ENCODE data around the gene IL4R. TPM values are rescaled to one million over a fixed set of nuclear protein-coding genes. Genes with fewer than 3 reads are reported as not detected.

The IL4R gene
- total RNA-seq, 1 donor from 2014 or later, result 12.3 TPM

DNA sequence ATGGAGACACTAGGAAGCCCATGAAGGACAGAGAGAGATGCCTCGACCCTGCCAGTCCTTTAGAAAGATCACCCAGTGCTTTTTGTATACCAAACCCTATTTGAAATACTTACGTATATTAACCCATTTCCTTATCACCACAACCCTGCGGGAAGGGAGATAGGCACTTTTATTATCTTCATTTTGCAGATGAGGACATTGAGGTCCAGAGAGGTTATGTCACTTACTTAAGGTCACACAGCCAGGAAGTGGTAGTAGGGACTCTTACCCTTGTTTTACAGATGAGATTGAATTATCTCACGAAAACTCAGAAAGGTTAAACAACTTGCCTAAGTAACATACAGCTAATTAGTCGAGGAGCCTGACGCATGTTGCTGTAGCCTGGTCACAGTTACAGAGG lies 38.2 kb downstream of the IL4R start:
- no peak overlapping the region for H3K4me3 Mint-ChIP-seq
- no peak overlapping the region for H3K27ac Mint-ChIP-seq
- no peaks in the 10 kb centered on the region for H3K27me3 Mint-ChIP-seq
- H3K36me3 Mint-ChIP-seq, result peaks cover 10% of the 10 kb centered on the region
- TF ChIP-seq CTCF (conservative IDR thresholded peaks at IDR 0.05), result no peak
- DNase-seq (ENCODE audit: extremely low spot score, unreplicated experiment), result no peak
- H3K9me3 Mint-ChIP-seq, result no peaks in the 10 kb centered on the region
- no peaks in the 10 kb centered on the region for H3K4me1 Mint-ChIP-seq (ENCODE audit: unreplicated experiment)

- H3K4me3 Mint-ChIP-seq, result no peak overlapping the region
- H3K9me3 Mint-ChIP-seq, result no peaks in the 10 kb centered on the region
- H3K36me3 Mint-ChIP-seq, result peaks cover 12% of the 10 kb centered on the region
- TF ChIP-seq CTCF (conservative IDR thresholded peaks at IDR 0.05), result no peak
- H3K4me1 Mint-ChIP-seq (ENCODE audit: unreplicated experiment), result no peaks in the 10 kb centered on the region
- no peaks in the 10 kb centered on the region for H3K27me3 Mint-ChIP-seq
- no peak for DNase-seq (ENCODE audit: extremely low spot score, unreplicated experiment)
- no peak overlapping the region for H3K27ac Mint-ChIP-seq
Observed at GRCh38 chr16:27353853-27354252, 40.1 kb downstream of the IL4R start.

GRCh38 chr16:27355610-27356009 lies 41.8 kb downstream of the IL4R start:
- Mint-ChIP-seq H3K36me3 (peaks cover 9% of the 10 kb centered on the region), H3K4me1 (ENCODE audit: unreplicated experiment) (no peaks in the 10 kb centered on the region), H3K27me3 (no peaks in the 10 kb centered on the region), H3K9me3 (no peaks in the 10 kb centered on the region), H3K4me3 (no peak overlapping the region), H3K27ac (no peak overlapping the region)
- no peak for DNase-seq (ENCODE audit: extremely low spot score, unreplicated experiment)
- TF ChIP-seq CTCF (conservative IDR thresholded peaks at IDR 0.05), result peak; percentile 21

DNA sequence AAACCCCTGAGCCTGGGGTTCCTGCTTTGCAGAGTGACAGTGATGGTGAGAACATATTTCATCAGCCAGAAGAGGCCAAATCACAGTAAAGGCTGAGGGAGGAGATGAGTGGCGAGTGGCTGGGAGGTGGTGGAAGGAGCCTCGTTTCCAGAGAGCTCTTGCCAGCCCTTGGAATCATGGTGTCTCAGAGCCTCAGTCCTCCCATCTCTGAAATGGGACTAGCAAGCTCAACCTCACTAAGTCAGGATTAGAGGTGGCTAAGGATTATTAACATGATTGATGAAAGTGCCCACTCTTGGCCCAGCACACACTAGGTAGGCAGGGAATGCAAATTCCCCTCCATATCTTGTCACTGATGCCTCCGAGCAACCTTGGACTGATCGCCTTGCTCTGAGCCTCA lies 43.0 kb downstream of the IL4R start:
- H3K4me1 Mint-ChIP-seq (ENCODE audit: unreplicated experiment), result no peaks in the 10 kb centered on the region
- no peak for DNase-seq (ENCODE audit: extremely low spot score, unreplicated experiment)

GRCh38 chr16:27359051-27359450 lies 45.3 kb downstream of the IL4R start:
- Mint-ChIP-seq H3K4me3 (no peak overlapping the region), H3K27me3 (no peaks in the 10 kb centered on the region), H3K27ac (no peak overlapping the region), H3K36me3 (peaks cover 16% of the 10 kb centered on the region), H3K9me3 (no peaks in the 10 kb centered on the region), H3K4me1 (ENCODE audit: unreplicated experiment) (no peaks in the 10 kb centered on the region)
- DNase-seq (ENCODE audit: extremely low spot score, unreplicated experiment), result no peak
- no peak for TF ChIP-seq CTCF (conservative IDR thresholded peaks at IDR 0.05)

More for the DNA sequence above, 43.0 kb downstream of the IL4R start:
- no peak overlapping the region for H3K4me3 Mint-ChIP-seq
- no peak for TF ChIP-seq CTCF (conservative IDR thresholded peaks at IDR 0.05)
- no peaks in the 10 kb centered on the region for H3K9me3 Mint-ChIP-seq
- H3K27ac Mint-ChIP-seq, result no peak overlapping the region
- H3K27me3 Mint-ChIP-seq, result no peaks in the 10 kb centered on the region
- H3K36me3 Mint-ChIP-seq, result peaks cover 11% of the 10 kb centered on the region

DNA sequence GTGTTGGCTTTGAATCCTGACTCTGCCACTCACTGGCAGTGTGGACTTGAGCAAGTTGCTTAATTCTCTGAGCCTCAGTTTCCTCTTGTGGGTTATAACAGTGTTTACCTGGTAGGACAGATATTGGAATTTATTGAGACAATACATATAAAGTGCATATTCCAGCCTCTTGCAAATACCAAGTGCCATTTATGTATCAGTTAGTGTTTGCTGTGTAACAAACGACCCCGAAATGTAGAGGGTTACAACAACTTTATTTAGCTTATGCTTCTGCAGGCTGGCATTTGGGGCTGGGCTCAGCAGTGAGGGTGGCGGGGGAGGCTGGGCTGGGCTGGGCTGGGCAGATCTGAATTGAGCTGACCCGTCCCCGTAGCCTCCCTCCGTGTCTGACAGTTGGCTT lies 45.8 kb downstream of the IL4R start:
- DNase-seq (ENCODE audit: extremely low spot score, unreplicated experiment), result no peak
- Mint-ChIP-seq H3K36me3 (peaks cover 12% of the 10 kb centered on the region), H3K4me3 (no peak overlapping the region), H3K27ac (no peak overlapping the region), H3K4me1 (ENCODE audit: unreplicated experiment) (no peaks in the 10 kb centered on the region), H3K27me3 (no peaks in the 10 kb centered on the region), H3K9me3 (no peaks in the 10 kb centered on the region)
- TF ChIP-seq CTCF (conservative IDR thresholded peaks at IDR 0.05), result no peak

Data from type B pancreatic cell (in vitro differentiated cells).